HL-60 (cell line): ENCODE results near the gene TPTE2.
"Not testable (repeated sequence)": the region's sequence is repeated elsewhere in the genome, so short reads cannot be mapped to it uniquely, and the experiment has no call there.

Source experiments
- DNase-seq, 2 experiments: peaks; one replicate each; pipeline ENCODE4 v3.0.0-alpha.2; 2010 to 2020; ENCODE audit warnings: low read depth in 1 of 2, low spot score in 1 of 2
- H3K27ac ChIP-seq: fragments of 250-450 bp; sonication (Bioruptor Pico); replicated peaks from 2 replicates; pipeline ENCODE4 v1.5.1; 2020; ENCODE audit warnings: mild to moderate bottlenecking, moderate library complexity
- H3K27me3 ChIP-seq: fragments of 250-450 bp; sonication (Bioruptor Pico); 2 replicates; pipeline ENCODE4 v1.5.1; 2021; ENCODE audit warnings: mild to moderate bottlenecking, moderate library complexity; ENCODE audit not compliant: insufficient read depth, poor library complexity, severe bottlenecking
- H3K4me3 ChIP-seq: replicated peaks from 2 replicates; pipeline ENCODE4 v1.5.1; 2011; ENCODE audit warnings: mild to moderate bottlenecking, control low read depth, low read length; ENCODE audit not compliant: insufficient read depth
- GABPA ChIP-seq: IDR thresholded peaks from 2 replicates; pipeline ENCODE4 v1.6.1; 2012; ENCODE audit warnings: low read depth
- POLR2AphosphoS5 ChIP-seq: IDR thresholded peaks from 2 replicates; pipeline ENCODE4 v1.6.1; 2012; ENCODE audit warnings: low read depth
- SPI1 ChIP-seq: IDR thresholded peaks from 2 replicates; pipeline ENCODE4 v1.6.1; 2012; ENCODE audit warnings: low read depth, mild to moderate bottlenecking, borderline replicate concordance
- TF ChIP-seq, protein P1 (sequence below): IDR thresholded peaks from 2 replicates; pipeline ENCODE4 v1.6.1; 2012; ENCODE audit warnings: low read depth; ENCODE audit not compliant: insufficient replicate concordance
- TF ChIP-seq, protein P2 (sequence below): IDR thresholded peaks from one replicate; pipeline ENCODE4 v1.5.1; 2011; ENCODE audit warnings: low read length, control low read depth, inconsistent platforms; ENCODE audit not compliant: insufficient read depth

The TPTE2 gene

DNA sequence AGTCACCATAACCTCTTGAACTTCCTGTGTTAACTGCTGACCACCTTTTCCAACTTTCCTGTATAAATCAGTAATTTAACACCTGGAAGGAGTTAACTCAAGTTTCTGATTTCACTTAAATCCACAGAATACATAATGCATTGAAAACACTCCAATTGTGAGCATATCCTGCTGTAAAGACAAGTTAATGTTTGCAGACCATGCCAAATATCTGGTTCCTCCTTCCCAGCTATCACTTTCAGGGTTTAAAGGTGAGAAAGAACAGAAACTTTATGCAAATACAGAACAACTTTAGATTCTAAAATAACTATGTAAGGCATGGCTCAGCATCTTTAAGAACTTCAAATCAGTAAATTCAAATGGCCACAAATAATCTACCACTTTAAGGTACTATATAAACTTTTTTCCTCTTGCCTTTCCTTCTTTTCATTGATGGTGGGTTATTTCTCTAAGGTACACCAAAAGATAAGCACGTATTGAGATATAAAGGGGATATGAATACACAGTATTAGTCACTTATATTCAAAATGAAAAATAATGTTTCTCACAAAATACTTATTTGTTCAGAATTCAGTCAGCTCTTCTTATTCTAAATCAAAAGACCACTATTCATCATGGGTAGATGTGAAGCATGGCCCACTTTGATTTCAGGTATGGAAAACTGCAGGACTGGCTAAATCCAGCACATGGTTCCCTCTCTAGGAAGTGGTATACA, 6.6 kb upstream of the TPTE2 start:
- H3K27ac ChIP-seq: no peak overlapping the region
- TF ChIP-seq SPI1: no peak
- no peak for TF ChIP-seq POLR2AphosphoS5
- TF ChIP-seq, protein P1, sequence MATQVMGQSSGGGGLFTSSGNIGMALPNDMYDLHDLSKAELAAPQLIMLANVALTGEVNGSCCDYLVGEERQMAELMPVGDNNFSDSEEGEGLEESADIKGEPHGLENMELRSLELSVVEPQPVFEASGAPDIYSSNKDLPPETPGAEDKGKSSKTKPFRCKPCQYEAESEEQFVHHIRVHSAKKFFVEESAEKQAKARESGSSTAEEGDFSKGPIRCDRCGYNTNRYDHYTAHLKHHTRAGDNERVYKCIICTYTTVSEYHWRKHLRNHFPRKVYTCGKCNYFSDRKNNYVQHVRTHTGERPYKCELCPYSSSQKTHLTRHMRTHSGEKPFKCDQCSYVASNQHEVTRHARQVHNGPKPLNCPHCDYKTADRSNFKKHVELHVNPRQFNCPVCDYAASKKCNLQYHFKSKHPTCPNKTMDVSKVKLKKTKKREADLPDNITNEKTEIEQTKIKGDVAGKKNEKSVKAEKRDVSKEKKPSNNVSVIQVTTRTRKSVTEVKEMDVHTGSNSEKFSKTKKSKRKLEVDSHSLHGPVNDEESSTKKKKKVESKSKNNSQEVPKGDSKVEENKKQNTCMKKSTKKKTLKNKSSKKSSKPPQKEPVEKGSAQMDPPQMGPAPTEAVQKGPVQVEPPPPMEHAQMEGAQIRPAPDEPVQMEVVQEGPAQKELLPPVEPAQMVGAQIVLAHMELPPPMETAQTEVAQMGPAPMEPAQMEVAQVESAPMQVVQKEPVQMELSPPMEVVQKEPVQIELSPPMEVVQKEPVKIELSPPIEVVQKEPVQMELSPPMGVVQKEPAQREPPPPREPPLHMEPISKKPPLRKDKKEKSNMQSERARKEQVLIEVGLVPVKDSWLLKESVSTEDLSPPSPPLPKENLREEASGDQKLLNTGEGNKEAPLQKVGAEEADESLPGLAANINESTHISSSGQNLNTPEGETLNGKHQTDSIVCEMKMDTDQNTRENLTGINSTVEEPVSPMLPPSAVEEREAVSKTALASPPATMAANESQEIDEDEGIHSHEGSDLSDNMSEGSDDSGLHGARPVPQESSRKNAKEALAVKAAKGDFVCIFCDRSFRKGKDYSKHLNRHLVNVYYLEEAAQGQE: no peak
- TF ChIP-seq, protein P2, sequence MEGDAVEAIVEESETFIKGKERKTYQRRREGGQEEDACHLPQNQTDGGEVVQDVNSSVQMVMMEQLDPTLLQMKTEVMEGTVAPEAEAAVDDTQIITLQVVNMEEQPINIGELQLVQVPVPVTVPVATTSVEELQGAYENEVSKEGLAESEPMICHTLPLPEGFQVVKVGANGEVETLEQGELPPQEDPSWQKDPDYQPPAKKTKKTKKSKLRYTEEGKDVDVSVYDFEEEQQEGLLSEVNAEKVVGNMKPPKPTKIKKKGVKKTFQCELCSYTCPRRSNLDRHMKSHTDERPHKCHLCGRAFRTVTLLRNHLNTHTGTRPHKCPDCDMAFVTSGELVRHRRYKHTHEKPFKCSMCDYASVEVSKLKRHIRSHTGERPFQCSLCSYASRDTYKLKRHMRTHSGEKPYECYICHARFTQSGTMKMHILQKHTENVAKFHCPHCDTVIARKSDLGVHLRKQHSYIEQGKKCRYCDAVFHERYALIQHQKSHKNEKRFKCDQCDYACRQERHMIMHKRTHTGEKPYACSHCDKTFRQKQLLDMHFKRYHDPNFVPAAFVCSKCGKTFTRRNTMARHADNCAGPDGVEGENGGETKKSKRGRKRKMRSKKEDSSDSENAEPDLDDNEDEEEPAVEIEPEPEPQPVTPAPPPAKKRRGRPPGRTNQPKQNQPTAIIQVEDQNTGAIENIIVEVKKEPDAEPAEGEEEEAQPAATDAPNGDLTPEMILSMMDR: no peak
- TF ChIP-seq GABPA: no peak
- H3K4me3 ChIP-seq: no peak overlapping the region
- DNase-seq: no peak
- no peaks in the 10 kb centered on the region for H3K27me3 ChIP-seq

DNA sequence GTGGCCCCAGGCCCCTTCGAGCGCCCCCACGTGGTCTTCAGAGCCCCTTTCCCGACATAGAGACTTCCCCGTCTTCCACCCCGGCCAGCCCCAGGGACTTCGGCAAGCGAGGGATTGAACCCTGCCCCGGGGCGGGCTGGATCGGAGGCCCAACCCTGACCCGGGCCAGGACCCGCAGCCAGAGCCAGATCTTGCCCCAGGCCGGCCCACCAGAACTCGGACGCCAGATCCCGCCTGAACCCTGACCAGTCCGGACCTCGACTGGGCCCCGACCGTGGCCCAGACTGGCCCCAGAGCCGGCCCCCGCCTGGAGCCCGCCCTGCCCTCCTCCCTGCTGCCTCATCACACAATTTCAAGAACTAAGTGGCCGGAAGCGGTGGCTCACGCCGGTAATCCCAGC, 253 bp upstream of the TPTE2 start:
- H3K27me3 ChIP-seq: no peaks in the 10 kb centered on the region
- no peak for TF ChIP-seq SPI1
- TF ChIP-seq, protein P2: no peak
- TF ChIP-seq GABPA: no peak
- no peak for TF ChIP-seq POLR2AphosphoS5
- TF ChIP-seq, protein P1: no peak
- H3K4me3 ChIP-seq: no peak overlapping the region
- H3K27ac ChIP-seq: no peak overlapping the region
- no peak for DNase-seq

DNA sequence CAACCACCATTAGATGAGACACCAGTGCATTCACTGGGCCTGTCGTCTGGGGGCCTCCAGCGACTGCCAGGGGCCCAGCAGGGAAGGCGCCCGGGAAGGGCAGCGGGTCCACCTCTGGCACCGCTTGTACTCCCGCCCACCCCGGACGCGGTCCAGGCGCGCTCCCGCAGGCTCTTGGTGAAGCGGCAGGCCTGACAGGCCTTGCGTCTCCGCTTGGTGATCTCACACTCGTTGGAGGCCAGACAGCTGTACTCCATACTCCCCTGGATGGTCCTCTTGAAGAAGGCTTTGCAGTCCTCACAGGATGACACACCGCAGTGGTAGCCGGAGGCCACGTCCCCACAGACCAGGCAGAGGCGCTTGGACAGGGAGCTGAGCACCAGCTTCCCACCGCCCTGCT, 660 bp downstream of the TPTE2 start:
- not testable (repeated sequence) for H3K27ac ChIP-seq, H3K4me3 ChIP-seq, DNase-seq, H3K27me3 ChIP-seq

DNA sequence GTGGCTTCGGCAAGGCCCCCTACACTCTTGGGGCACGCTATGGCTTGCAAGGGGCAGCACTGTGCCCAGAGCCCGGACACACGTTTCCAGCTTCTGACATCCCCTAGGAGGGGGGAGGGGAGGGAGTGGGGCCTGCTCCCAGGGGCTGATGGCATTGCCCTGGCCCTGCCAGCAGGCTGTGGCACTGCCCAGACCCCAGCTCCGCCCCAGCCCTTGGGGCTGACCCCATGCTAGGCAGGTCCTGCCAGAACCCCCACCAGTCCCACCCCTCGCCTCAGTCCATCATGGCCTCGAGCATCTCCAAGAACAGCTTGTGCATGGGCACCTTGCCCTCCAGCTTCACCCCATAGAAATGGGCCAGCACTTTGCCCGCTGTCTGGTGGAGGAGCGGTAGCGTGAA, 1.6 kb downstream of the TPTE2 start:
- not testable (repeated sequence) for DNase-seq, H3K27ac ChIP-seq, H3K4me3 ChIP-seq, H3K27me3 ChIP-seq

DNA sequence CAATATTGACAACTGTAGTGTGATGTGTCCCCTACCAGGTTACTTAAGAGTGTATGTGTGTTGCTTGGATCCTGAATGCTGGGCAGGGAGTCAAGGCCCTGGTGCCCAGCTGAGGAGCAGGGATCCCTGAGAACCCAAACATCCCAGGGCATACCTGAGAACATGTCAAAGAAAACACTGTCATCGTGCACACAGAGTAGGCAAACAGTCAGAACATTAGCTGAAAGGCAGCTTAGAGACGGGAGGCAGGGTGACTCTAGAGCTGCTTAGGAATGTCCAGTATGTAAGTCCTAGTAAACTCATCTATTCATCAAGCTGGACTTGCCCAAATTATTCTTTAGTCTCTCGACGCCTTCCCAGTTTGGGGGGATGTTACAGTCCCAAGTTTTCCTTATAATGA, 4.0 kb downstream of the TPTE2 start:
- H3K27ac ChIP-seq, H3K4me3 ChIP-seq, DNase-seq: not testable (repeated sequence)

DNA sequence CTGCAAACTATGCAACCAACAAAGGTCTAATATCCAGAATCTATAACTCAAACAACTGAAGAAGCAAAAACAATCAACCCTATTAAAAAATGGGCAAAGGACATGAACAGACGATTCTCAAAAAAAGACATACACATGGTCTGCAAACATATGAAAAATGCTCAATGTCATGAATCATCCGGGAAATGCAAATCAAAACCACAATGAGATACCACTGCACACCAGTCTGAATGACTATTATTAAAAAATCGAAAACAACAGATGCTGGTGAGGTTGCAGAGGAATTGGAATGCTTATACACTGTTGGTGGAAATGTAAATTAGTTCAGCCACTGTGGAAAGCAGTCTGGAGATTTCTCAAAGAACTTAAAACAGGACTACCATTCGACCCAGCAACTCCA, 12.1 kb downstream of the TPTE2 start:
- not testable (repeated sequence) for H3K27ac ChIP-seq, H3K27me3 ChIP-seq, DNase-seq, H3K4me3 ChIP-seq

More for the DNA sequence above, 4.0 kb downstream of the TPTE2 start:
- H3K27me3 ChIP-seq: not testable (repeated sequence)

DNA sequence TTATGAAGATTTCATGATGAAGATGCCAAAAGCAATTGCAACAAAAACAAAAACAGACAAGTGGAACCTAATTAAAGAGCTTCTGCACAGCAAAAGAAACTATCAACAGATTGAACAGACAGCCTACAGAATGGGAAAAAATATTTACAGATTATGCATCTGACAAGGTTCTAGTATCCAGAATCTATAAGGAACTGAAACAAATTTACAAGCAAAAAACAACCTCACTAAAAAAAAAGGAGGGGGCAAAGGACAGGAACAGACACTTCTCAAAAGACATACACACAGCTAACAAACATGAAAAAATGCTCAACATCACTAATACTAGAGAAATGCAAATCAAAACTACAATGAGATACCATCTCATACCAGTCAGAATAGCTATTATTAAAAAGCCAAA, 35.7 kb downstream of the TPTE2 start:
- H3K27me3 ChIP-seq, H3K27ac ChIP-seq, DNase-seq, H3K4me3 ChIP-seq: not testable (repeated sequence)
